HepG2 (cell line): ENCODE measurements around the gene HSPB6. TPM values are rescaled to one million over a fixed set of nuclear protein-coding genes. Genes with fewer than 3 reads are reported as not detected.
A peak's percentile ranks its signal among the peaks of the same experiment; 100 is the strongest.

Experiments used
- ATAC-seq: fragments of 200-7000 bp; cut with Tn5 transposase; 3 replicates; pipeline ENCODE4 v1.9.1; 2020; ENCODE audit warnings: mild to moderate bottlenecking, moderate library complexity
- BruUV-seq: library from RNA; stranded (reverse); fragments of 400-500 nt; replicated peaks from 2 replicates; lab custom pipeline; 2021; lab: Mats Ljungman, UMichigan
- CTCF ChIA-PET: fragments of 300-600 bp; formaldehyde crosslinking; extraction: SDS; loops from one replicate; lab custom pipeline; 2021; ENCODE audit warnings: low total read pairs, inconsistent platforms, low intra/inter-chr PET ratio; lab: Yijun Ruan, JAX
- POLR2A ChIA-PET: fragments of 350-600 bp; sonication (Branson Sonifier 250); formaldehyde crosslinking; loops from one replicate; lab custom pipeline; 2020; ENCODE audit warnings: antibody characterized with exemption, inconsistent platforms; lab: Yijun Ruan, JAX
- DNase-seq: peaks from one replicate; pipeline ENCODE4 v3.0.0-alpha.2; 2015; ENCODE audit warnings: low spot score
- FAIRE-seq: peaks from 3 replicates; lab custom pipeline; 2011; peaks lifted over from hg19 to GRCh38; lab: Jason Lieb, UNC
- H2AFZ ChIP-seq: one replicate; pipeline ENCODE4 v1.6.1; 2011; ENCODE audit warnings: low read length, inconsistent platforms
- H3K27ac ChIP-seq: fragments of 300-600 bp; 3 replicates; pipeline ENCODE4 v1.8.0; 2011; ENCODE audit warnings: mixed run types, mild to moderate bottlenecking, mixed read lengths, low read length, inconsistent platforms; ENCODE audit not compliant: insufficient read depth; ENCODE audit errors: extremely low read length
- H3K27me3 ChIP-seq, 2 experiments: fragments of 200-600 bp in 1 of 2; 2 replicates in 1 of 2; 3 replicates in 1 of 2; pipeline versions ENCODE4 v1.6.0 to v1.8.0; 2011; ENCODE audit warnings: low read length in 2 of 2, mild to moderate bottlenecking in 2 of 2, moderate library complexity in 2 of 2, inconsistent platforms in 1 of 2; ENCODE audit not compliant: insufficient read depth in 2 of 2, control insufficient read depth in 1 of 2
- H3K36me3 ChIP-seq, 2 experiments: fragments of 200-600 bp in 1 of 2; replicated peaks in 1 of 2; 2 replicates in 1 of 2; 3 replicates in 1 of 2; pipeline versions ENCODE4 v1.5.1 to v1.8.0; 2011; ENCODE audit warnings: low read length in 2 of 2, inconsistent platforms in 1 of 2; ENCODE audit not compliant: insufficient read depth in 2 of 2, control insufficient read depth in 1 of 2
- H3K4me1 ChIP-seq: 2 replicates; pipeline ENCODE4 v1.5.1; 2012; ENCODE audit warnings: low read length, inconsistent platforms; ENCODE audit not compliant: insufficient read depth
- H3K4me2 ChIP-seq: 2 replicates; pipeline ENCODE4 v1.6.0; 2011; ENCODE audit warnings: low read depth, low read length, inconsistent platforms
- H3K4me3 ChIP-seq, 3 experiments: fragments of 200-600 bp in 1 of 3; sonication (generic), shearing (Covaris generic) in 1 of 3; replicated peaks in 1 of 3; 2 replicates each; pipeline ENCODE4 v1.5.1; 2011 to 2016; ENCODE audit warnings: low read length in 3 of 3, inconsistent platforms in 2 of 3, low read depth in 2 of 3, mild to moderate bottlenecking in 2 of 3, control low read depth in 1 of 3, mixed read lengths in 1 of 3; ENCODE audit not compliant: insufficient read depth in 1 of 3
- H3K79me2 ChIP-seq: one replicate; pipeline ENCODE4 v1.6.1; 2011; ENCODE audit warnings: low read length, inconsistent platforms; ENCODE audit not compliant: insufficient read depth
- H3K9ac ChIP-seq: 2 replicates; pipeline ENCODE4 v1.6.0; 2011; ENCODE audit warnings: mild to moderate bottlenecking, low read depth, low read length, inconsistent platforms; ENCODE audit not compliant: insufficient read depth
- H3K9me3 ChIP-seq: 2 replicates; pipeline ENCODE4 v1.5.1; 2012; ENCODE audit warnings: mild to moderate bottlenecking, low read length
- H4K20me1 ChIP-seq: 2 replicates; pipeline ENCODE4 v1.6.0; 2011; ENCODE audit warnings: inconsistent platforms, mild to moderate bottlenecking, low read length, moderate library complexity; ENCODE audit not compliant: insufficient read depth
- ELF1 ChIP-seq: sonication (generic); formaldehyde crosslinking; IDR thresholded peaks from 2 replicates; pipeline ENCODE4 v1.4.0; 2020; ENCODE audit warnings: missing genetic modification reagents
- GABPB1 ChIP-seq: IDR thresholded peaks from 2 replicates; pipeline ENCODE4 v1.6.1; 2016; ENCODE audit warnings: mild to moderate bottlenecking, missing genetic modification reagents, moderate library complexity, missing compliant biosample characterization
- HCFC1 ChIP-seq: fragments of 150-350 bp; IDR thresholded peaks from 2 replicates; pipeline ENCODE4 v1.6.1; 2014; ENCODE audit warnings: low read depth, low read length
- HNRNPL ChIP-seq: fragments of 200-400 bp; formaldehyde crosslinking; IDR thresholded peaks from 2 replicates; pipeline ENCODE4 v1.6.1; 2017; ENCODE audit warnings: mild to moderate bottlenecking, low read depth, low read length
- NBN ChIP-seq: fragments of 450-650 bp; conservative IDR thresholded peaks from 2 replicates; pipeline ENCODE4 v1.6.1; 2017
- SIX1 ChIP-seq: sonication (generic); formaldehyde crosslinking; IDR thresholded peaks from 2 replicates; pipeline ENCODE4 v1.4.0; 2020; ENCODE audit warnings: missing genetic modification reagents, borderline replicate concordance
- SKI ChIP-seq: fragments of 450-650 bp; IDR thresholded peaks from one replicate; pipeline ENCODE4 v1.6.1; 2018; ENCODE audit warnings: mild to moderate bottlenecking; ENCODE audit not compliant: partially characterized antibody
- TAF15 ChIP-seq: fragments of 200-400 bp; formaldehyde crosslinking; IDR thresholded peaks from one replicate; pipeline ENCODE4 v1.6.1; 2018; ENCODE audit warnings: mild to moderate bottlenecking, low read depth, low read length; ENCODE audit not compliant: poor library complexity, severe bottlenecking
- ZNF224 ChIP-seq: sonication (generic); formaldehyde crosslinking; IDR thresholded peaks from 2 replicates; pipeline ENCODE4 v1.5.0; 2020; ENCODE audit warnings: mild to moderate bottlenecking, missing genetic modification reagents
- ZNF260 ChIP-seq: sonication (generic); formaldehyde crosslinking; IDR thresholded peaks from 2 replicates; pipeline ENCODE4 v1.4.0; 2020; ENCODE audit warnings: missing genetic modification reagents, low read depth, mild to moderate bottlenecking, borderline replicate concordance
- ZNF263 ChIP-seq: sonication (generic); formaldehyde crosslinking; IDR thresholded peaks from 2 replicates; pipeline ENCODE4 v1.4.0; 2020; ENCODE audit warnings: missing genetic modification reagents
- ZNF282 ChIP-seq: fragments of 450-650 bp; IDR thresholded peaks from 2 replicates; pipeline ENCODE4 v1.6.1; 2018; ENCODE audit not compliant: partially characterized antibody
- ZNF329 ChIP-seq: sonication (generic); formaldehyde crosslinking; IDR thresholded peaks from 2 replicates; pipeline ENCODE4 v1.9.0; 2021; ENCODE audit warnings: low read depth, mild to moderate bottlenecking, missing genetic modification reagents
- ZNF460 ChIP-seq: sonication (generic); formaldehyde crosslinking; IDR thresholded peaks from 2 replicates; pipeline ENCODE4 v1.5.1; 2020; ENCODE audit warnings: missing genetic modification reagents, mild to moderate bottlenecking, borderline replicate concordance
- ZNF547 ChIP-seq: sonication (generic); formaldehyde crosslinking; IDR thresholded peaks from 2 replicates; pipeline ENCODE4 v1.5.1; 2020; ENCODE audit warnings: mild to moderate bottlenecking, missing genetic modification reagents
- ZNF768 ChIP-seq: sonication (generic); formaldehyde crosslinking; IDR thresholded peaks from 2 replicates; pipeline ENCODE4 v1.4.0; 2020; ENCODE audit warnings: missing genetic modification reagents
- WGBS: methylation state at CpG from one replicate; pipeline ENCODE4 v1.1.6; 2017; ENCODE audit warnings: low lambda C conversion rate; 5-methylcytosine and 5-hydroxymethylcytosine counted together
- in situ Hi-C: cut with HindIII; loops from 2 replicates; pipeline ENCODE4 v1.10.0; 2017; ENCODE audit warnings: low pct_unique_long_range_greater_than_20kb; ENCODE audit not compliant: extremely low pct_ligation_motif_present
- intact Hi-C: fragments of 100-400 bp; cut with micrococcal nuclease; formaldehyde crosslinking; loops from one replicate; pipeline ENCODE4 v1.10.0; 2022; ENCODE audit not compliant: unreplicated experiment
- polyA plus RNA-seq, 8 experiments: library from polyadenylated mRNA; depleted of rRNA in 3 of 8; stranded (reverse) in 7 of 8; unstranded in 1 of 8; fragments of >200 nt; fragmentation: Illumina TruSeq in 4 of 8; extraction: Trizol in 4 of 8; gene quantifications; 2 replicates each; pipeline versions ENCODE4 v1.2.1 to v1.2.3, GENCODE V29; 2011 to 2016; ENCODE audit warnings: low read depth in 4 of 8, missing spikeins in 1 of 8, mixed read lengths in 1 of 8; ENCODE audit not compliant: insufficient read depth in 1 of 8
- total RNA-seq, 5 experiments: library from RNA; depleted of rRNA; stranded (reverse); fragments of >200 nt; fragmentation: Illumina TruSeq; extraction: Trizol; gene quantifications; 2 replicates each; pipeline ENCODE4 v1.2.3, GENCODE V29; 2016; ENCODE audit warnings: low read depth in 1 of 5
- TF ChIP-seq, protein P1 (sequence below): sonication (generic); formaldehyde crosslinking; IDR thresholded peaks from 2 replicates; pipeline ENCODE4 v1.8.0; 2022; ENCODE audit warnings: missing genetic modification reagents, mild to moderate bottlenecking, moderate library complexity, borderline replicate concordance
- TF ChIP-seq, protein P2 (sequence below): sonication (generic); formaldehyde crosslinking; IDR thresholded peaks from 2 replicates; pipeline ENCODE4 v1.8.0; 2022; ENCODE audit warnings: mild to moderate bottlenecking, missing genetic modification reagents, moderate library complexity
- TF ChIP-seq, protein P3 (sequence below): sonication (generic); formaldehyde crosslinking; IDR thresholded peaks from 2 replicates; pipeline ENCODE4 v1.4.0; 2020; ENCODE audit warnings: missing genetic modification reagents, low read depth, mild to moderate bottlenecking, borderline replicate concordance

HSPB6 gene
- total and polyA plus RNA-seq, 2 of the 13 experiments (the other 11 are each of a cell fraction or from before 2014, with no cell fraction given): 0.18 TPM; not detected in 1

DNA sequence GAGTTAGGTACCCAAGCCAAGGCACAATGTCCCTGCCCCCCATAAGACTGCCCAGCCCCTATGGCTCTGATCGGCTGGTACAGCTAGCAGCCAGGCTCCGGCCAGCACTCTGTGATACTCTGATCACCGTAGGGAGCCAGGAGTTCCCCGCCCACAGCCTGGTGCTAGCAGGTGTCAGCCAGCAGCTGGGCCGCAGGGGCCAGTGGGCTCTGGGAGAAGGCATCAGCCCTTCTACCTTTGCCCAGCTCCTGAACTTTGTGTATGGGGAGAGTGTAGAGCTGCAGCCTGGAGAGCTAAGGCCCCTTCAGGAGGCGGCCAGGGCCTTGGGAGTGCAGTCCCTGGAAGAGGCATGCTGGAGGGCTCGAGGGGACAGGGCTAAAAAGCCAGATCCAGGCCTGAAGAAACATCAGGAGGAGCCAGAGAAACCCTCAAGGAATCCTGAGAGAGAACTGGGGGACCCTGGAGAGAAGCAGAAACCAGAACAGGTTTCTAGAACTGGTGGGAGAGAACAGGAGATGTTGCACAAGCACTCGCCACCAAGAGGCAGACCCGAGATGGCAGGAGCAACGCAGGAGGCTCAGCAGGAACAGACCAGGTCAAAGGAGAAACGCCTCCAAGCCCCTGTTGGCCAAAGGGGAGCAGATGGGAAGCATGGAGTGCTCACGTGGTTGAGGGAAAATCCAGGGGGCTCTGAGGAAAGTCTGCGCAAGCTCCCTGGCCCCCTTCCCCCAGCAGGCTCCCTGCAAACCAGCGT lies 42.1 kb downstream of the HSPB6 start:
- Histone ChIP-seq H3K9ac (no peak overlapping the region), H2AFZ (no peak overlapping the region), H3K9me3 (no peaks in the 10 kb centered on the region), H4K20me1 (peaks cover 8% of the 10 kb centered on the region), H3K79me2 (peaks cover 15% of the 10 kb centered on the region), H3K4me2 (no peak overlapping the region), H3K27me3 (no peaks in the 10 kb centered on the region), H3K4me3 (peak overlapping the region in 1 of 3 experiments; percentile 91; a peak in 1 of 6 replicates), H3K27ac (no peak overlapping the region), H3K36me3 (peaks cover 0 to 1% of the 10 kb centered on the region in 2 experiments; a peak in 1 of 5 replicates), H3K4me1 (peaks cover 28% of the 10 kb centered on the region)
- POLR2A ChIA-PET: interaction anchor here (5.0 kb wide), 1 partner anchor 12 kb away, joined by 23 read pairs; no protein-coding TSS in a partner anchor
- BruUV-seq: no TSS peak
- 44% methylated on average over 10 of the region's 14 CpGs for WGBS
- peak; percentile 33 for DNase-seq
- peak; percentile 47 for FAIRE-seq
- CTCF ChIA-PET: interaction anchor here (7.0 kb wide), 1 partner anchor 21 kb away, joined by 201 read pairs; no protein-coding TSS in a partner anchor
- intact Hi-C loops (no loop called here), in situ Hi-C loops (loop anchor here (5.0 kb wide), 1 partner anchor 167 kb away; the partner anchor contains the start of gene TMEM147)
- no peak for ATAC-seq
- no peak for TF ChIP-seq ELF1 (CRISPR knock-in tag)
- TF ChIP-seq, protein P1, sequence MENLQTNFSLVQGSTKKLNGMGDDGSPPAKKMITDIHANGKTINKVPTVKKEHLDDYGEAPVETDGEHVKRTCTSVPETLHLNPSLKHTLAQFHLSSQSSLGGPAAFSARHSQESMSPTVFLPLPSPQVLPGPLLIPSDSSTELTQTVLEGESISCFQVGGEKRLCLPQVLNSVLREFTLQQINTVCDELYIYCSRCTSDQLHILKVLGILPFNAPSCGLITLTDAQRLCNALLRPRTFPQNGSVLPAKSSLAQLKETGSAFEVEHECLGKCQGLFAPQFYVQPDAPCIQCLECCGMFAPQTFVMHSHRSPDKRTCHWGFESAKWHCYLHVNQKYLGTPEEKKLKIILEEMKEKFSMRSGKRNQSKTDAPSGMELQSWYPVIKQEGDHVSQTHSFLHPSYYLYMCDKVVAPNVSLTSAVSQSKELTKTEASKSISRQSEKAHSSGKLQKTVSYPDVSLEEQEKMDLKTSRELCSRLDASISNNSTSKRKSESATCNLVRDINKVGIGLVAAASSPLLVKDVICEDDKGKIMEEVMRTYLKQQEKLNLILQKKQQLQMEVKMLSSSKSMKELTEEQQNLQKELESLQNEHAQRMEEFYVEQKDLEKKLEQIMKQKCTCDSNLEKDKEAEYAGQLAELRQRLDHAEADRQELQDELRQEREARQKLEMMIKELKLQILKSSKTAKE: no peak
- TF ChIP-seq ZNF329: no peak
- TF ChIP-seq ZNF224: no peak
- no peak for TF ChIP-seq HNRNPL
- TF ChIP-seq GABPB1 (CRISPR knock-in tag): no peak
- TF ChIP-seq SKI: no peak
- no peak for TF ChIP-seq ZNF282
- no peak for TF ChIP-seq TAF15
- TF ChIP-seq HCFC1: no peak
- peak; percentile 26; the same call in 1 of the 2 replicates for TF ChIP-seq ZNF263 (CRISPR knock-in tag)
- TF ChIP-seq ZNF460 (CRISPR knock-in tag): no peak
- TF ChIP-seq, protein P2, sequence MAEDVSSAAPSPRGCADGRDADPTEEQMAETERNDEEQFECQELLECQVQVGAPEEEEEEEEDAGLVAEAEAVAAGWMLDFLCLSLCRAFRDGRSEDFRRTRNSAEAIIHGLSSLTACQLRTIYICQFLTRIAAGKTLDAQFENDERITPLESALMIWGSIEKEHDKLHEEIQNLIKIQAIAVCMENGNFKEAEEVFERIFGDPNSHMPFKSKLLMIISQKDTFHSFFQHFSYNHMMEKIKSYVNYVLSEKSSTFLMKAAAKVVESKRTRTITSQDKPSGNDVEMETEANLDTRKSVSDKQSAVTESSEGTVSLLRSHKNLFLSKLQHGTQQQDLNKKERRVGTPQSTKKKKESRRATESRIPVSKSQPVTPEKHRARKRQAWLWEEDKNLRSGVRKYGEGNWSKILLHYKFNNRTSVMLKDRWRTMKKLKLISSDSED: no peak
- no peak for TF ChIP-seq NBN
- peak; percentile 35; the same call in 1 of the 2 replicates for TF ChIP-seq ZNF768 (CRISPR knock-in tag)
- TF ChIP-seq, protein P3, sequence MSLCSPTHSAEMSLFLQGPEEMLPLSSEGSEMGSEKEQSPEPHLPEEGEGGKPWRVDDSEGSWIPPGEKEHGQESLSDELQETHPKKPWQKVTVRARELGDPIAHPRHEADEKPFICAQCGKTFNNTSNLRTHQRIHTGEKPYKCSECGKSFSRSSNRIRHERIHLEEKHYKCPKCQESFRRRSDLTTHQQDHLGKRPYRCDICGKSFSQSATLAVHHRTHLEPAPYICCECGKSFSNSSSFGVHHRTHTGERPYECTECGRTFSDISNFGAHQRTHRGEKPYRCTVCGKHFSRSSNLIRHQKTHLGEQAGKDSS (CRISPR knock-in tag): no peak
- TF ChIP-seq SIX1 (CRISPR knock-in tag): no peak
- no peak for TF ChIP-seq ZNF260 (CRISPR knock-in tag)
- TF ChIP-seq ZNF547: no peak
